ENCODE data around the gene KIF19.
A peak's percentile ranks its signal among the peaks of the same experiment; 100 is the strongest.
"Not testable (repeated sequence)": the region's sequence is repeated elsewhere in the genome, so short reads cannot be mapped to it uniquely, and the experiment has no call there.

The KIF19 gene

DNA sequence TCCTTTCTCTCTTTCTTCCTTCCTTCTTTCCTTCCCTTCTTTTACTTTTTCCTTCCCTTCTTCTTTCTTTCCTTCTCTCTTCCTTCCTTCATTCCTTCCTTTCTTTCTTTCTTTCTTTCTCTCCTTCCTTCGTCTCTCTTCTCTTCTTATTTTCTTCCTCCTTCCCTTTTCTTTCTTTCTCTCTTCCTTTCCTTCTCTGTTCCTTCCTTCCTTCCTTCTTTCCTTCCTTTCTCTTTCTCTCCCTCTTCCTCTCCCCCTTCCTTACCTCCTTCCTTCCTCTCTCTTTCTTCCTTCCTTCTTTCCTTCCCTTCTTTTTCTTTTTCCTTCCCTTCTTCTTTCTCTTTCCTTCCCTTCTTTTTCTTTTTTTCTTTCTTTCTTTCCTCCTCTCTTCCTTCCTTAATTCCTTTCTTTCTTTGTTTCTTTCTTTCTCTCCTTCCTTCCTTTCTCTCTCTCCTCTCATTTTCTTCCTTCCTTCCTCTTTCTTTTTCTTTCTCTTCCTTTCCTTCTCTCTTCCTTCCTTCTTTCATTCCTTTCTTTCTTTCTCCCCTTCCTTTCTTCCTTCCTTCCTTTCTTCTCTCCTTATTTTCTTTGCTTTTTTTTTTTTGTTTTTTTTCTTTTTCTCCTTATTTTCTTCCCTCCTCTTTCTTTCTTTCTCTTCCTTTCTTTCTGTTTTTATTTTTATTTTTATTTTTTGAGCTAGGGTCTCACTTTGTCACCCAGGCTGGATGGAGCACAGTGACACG is 64.1 kb downstream of the KIF19 start:
- no peak for DNase-seq (ENCODE audit: low spot score)

GRCh38 chr17:74390680-74391653 is 64.9 kb downstream of the KIF19 start:
- no peak for DNase-seq (ENCODE audit: low spot score)

- DNase-seq (ENCODE audit: low spot score), result no peak
Measured at GRCh38 chr17:74391771-74392170, 65.7 kb downstream of the KIF19 start.

- no peak for DNase-seq (ENCODE audit: low spot score)
Measured at GRCh38 chr17:74392848-74393247, 66.8 kb downstream of the KIF19 start.

- DNase-seq (ENCODE audit: low spot score), result no peak
Measured at GRCh38 chr17:74393346-74393942, 67.4 kb downstream of the KIF19 start.

GRCh38 chr17:74394275-74394950 is 68.4 kb downstream of the KIF19 start:
- DNase-seq (ENCODE audit: low spot score), result no peak

DNA sequence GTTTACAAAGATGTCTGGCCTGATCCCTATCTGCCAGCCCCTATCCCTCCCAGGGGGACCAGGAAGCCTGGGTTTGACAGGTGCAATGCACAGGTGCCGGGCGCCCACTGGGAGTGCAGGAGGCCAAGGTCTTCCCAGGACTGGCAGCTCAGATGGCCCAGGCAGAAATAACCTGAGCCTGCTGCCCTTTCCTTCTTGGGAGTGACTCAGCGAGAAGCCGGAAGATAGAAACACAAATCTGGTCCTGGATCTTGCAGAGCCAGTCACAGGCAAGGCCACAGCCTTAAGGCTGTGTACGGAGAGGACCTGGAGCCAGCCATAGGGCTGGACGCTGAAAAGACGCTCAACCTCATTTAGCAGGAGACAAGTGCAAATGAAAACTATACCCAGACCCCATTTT is 69.0 kb downstream of the KIF19 start:
- DNase-seq (ENCODE audit: low spot score), result no peak

- DNase-seq (ENCODE audit: low spot score), result no peak
Measured at GRCh38 chr17:74396567-74396966, 70.5 kb downstream of the KIF19 start.

DNA sequence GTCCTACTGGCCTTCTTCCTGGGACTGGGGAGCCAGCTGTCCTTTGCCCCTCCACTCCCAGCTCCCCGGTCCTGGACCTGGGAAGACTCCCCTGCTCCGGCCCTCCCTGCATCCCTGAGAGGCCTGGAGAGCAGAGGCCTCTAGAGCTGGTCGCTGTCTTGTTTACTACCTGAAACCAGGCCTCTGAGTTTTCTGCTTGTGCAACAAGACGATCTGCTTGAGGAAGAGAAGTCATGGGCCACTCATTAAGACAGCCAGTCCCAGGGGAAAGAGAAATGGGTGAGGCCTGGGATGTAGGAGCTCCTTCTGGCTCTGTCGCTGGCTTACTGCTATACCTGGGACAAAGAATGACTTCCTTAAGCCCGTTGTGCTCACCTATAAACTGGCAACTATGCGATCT is 76.0 kb downstream of the KIF19 start:
- no peak for DNase-seq (ENCODE audit: low spot score)

DNA sequence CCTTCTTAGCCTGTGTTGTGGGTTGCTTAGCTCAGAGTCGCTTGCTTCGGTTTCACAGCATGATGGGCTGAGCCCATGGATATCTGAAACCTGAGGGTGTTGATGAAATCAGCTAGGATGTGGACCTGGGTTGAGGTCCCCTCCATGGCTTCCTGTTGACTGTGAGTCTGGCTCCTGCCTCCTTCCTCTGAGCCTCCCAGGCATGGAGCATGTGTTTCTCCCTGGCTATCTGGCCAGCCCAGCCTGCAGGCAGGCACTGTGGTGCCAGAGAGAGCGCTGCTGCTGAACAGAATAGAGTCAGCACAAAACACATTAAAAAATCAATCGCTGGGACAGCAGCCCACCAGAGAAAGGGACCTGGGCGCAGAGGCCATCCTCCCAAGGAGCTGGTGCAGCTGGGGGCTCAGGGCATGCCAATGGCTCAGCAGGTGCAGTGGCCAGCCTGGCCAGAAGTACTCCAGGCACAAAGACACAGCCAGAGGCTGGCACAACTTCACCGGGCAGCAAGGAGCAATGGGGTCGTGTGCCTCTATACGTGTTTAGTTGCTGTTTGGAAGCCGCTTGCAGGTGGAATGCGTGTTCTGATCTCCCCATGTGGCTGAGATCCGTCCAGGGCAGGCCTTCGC is 77.6 kb downstream of the KIF19 start:
- no peak for DNase-seq (ENCODE audit: low spot score)

GRCh38 chr17:74404218-74404617 is 78.2 kb downstream of the KIF19 start:
- DNase-seq (ENCODE audit: low spot score), result peak; percentile 51

DNA sequence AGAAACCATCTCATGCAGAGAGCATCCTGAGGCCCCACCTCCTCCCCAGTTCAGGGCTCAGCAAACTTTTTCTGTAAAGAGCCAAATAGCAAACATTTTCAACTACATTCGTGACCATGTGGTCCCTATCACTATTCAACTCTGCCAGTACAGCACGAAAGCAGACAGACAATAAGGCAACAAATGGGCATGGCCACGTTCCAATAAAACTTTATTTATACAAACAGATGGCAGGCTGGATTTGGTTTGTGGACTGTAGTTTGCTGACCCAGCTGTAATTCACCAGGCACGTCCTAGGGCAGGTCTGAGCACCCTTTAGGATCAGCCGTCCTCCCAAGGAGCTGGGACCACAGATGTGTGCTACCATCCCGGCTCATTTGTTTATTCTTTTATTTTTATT is 78.8 kb downstream of the KIF19 start:
- no peak for DNase-seq (ENCODE audit: low spot score)

- DNase-seq (ENCODE audit: low spot score), result not testable (repeated sequence)
Measured at GRCh38 chr17:74405311-74405710, 79.3 kb downstream of the KIF19 start.
